GM12801 (cell line): ENCODE results near the gene MYH16.

Experiments
- CTCF ChIP-seq: IDR thresholded peaks from one replicate; pipeline ENCODE4 v1.5.1; 2011; ENCODE audit warnings: control low read depth; ENCODE audit not compliant: insufficient read length; ENCODE audit errors: extremely low read depth

Gene MYH16

GRCh38 chr7:99242682-99243081 is 30.0 kb upstream of the MYH16 start:
- no peak for TF ChIP-seq CTCF

DNA sequence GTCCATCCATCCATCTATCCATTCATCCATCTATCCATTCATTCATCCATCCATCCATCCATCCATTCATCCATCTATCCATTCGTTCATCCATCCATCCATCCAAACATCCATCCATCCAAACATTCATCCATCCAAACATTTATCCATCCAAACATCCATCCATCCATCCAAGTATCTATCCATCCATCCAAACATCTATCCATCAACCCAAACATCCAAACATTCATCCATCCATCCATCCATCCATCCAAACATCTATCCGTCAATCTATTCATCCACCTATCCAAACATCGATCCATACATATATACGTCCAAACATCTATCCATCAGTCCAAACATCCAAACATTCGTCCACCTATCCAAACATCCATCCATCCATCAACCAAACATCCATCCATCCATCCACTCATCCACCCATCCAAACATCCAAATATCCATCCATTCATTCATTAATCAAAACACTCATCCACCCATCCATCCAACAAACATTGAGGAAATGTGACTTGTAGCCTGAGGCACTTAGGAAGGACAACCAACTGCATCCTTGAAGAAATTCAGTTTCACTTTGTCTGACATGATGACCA is 28.8 kb upstream of the MYH16 start:
- TF ChIP-seq CTCF = no peak

DNA sequence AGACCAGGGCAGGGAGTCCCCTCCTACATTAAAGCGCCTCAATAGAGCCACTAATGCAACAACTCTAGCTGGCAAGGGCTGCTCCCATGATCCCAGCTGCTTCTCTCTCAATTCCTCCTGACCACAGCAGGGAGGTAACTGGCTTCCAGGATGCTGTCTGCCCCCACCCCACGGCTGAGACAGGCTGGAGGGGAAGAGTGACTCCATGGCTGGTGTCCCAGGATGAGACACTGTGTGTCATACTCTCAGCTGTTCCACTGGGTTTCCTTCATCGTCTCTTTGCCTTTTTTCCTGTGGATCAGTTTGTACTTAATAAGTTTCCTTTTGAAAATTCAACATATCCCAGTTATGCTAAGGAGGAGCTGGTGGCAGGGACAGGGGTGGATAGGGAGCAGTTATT is 27.7 kb upstream of the MYH16 start:
- no peak for TF ChIP-seq CTCF

- TF ChIP-seq CTCF = no peak
Measured at GRCh38 chr7:99248391-99249095, 24.1 kb upstream of the MYH16 start.

GRCh38 chr7:99249985-99250575 is 22.6 kb upstream of the MYH16 start:
- no peak for TF ChIP-seq CTCF

DNA sequence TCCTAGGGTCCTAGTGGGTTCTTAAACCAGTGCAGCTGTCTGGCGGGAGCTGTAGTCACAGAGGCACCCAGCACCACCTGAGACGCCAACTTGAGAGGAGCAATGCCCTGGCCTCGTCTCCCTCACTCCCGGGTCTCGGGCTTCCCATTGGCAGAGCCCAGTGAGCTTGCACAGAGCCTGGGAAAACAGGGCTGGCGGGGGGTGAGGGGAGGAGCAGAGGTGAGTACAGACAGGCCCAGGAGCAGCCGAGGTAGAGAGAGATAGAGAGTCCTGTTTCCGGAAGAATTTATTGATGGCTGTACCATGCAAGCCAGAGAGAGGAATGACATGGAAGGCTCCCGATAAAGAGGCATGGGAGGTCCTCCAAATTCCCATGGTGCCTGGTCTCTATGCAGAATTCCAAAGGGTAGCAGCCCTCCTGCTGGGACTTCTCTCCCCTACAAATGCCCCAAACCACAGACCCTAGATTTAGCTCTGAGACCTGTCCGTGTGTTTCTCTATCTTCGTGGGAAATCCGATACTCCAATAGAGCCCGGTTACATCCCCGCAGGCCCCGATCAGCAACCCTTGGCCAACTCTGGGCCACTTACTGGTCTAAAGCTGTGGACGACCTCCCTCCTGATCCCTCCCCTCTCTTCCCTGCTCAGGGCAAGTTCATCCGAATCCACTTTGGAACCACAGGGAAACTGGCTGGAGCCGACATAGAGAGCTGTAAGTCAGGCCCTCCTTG is 20.3 kb upstream of the MYH16 start:
- TF ChIP-seq CTCF = no peak

GRCh38 chr7:99253369-99253768 is 19.3 kb upstream of the MYH16 start:
- no peak for TF ChIP-seq CTCF
